HG03520 (cell line): ENCODE data around the gene NEU1.

Experiments
- ATAC-seq: cut with Tn5 transposase; IDR thresholded peaks from one replicate; pipeline ENCODE4 v1.9.1; 2021; ENCODE audit warnings: mild to moderate bottlenecking, moderate library complexity; ENCODE audit not compliant: unreplicated experiment

Gene NEU1

GRCh38 chr6:31896856-31897611, 34.4 kb upstream of the NEU1 start:
- ATAC-seq = no peak

- ATAC-seq = no peak
These were observed 33.9 kb upstream of the NEU1 start for GRCh38 chr6:31896493-31896855.

GRCh38 chr6:31892821-31893220, 30.2 kb upstream of the NEU1 start:
- ATAC-seq = no peak

- no peak for ATAC-seq
These were observed 26.8 kb upstream of the NEU1 start for GRCh38 chr6:31889331-31889972.

GRCh38 chr6:31888276-31889258, 25.9 kb upstream of the NEU1 start:
- ATAC-seq = no peak

- no peak for ATAC-seq
These were observed 24.8 kb upstream of the NEU1 start for GRCh38 chr6:31887173-31888007.

GRCh38 chr6:31886541-31886991, 23.9 kb upstream of the NEU1 start:
- ATAC-seq = no peak

GRCh38 chr6:31884528-31885035, 22.0 kb upstream of the NEU1 start:
- ATAC-seq = no peak

- no peak for ATAC-seq
These were observed 21.1 kb upstream of the NEU1 start for GRCh38 chr6:31883676-31884075.

- ATAC-seq = no peak
These were observed 19.7 kb upstream of the NEU1 start for GRCh38 chr6:31882344-31882743.

- no peak for ATAC-seq
These were observed 18.7 kb upstream of the NEU1 start for GRCh38 chr6:31881136-31881859.

- no peak for ATAC-seq
These were observed 18.0 kb upstream of the NEU1 start for GRCh38 chr6:31880616-31881015.

GRCh38 chr6:31879901-31880300, 17.3 kb upstream of the NEU1 start:
- ATAC-seq = no peak

- ATAC-seq = no peak
These were observed 16.5 kb upstream of the NEU1 start for GRCh38 chr6:31879143-31879542.

GRCh38 chr6:31878726-31879125, 16.1 kb upstream of the NEU1 start, which contains the start of gene SLC44A4:
TSS of gene SLC44A4 (minus strand) at chr6:31878997. CDS start at chr6:31878980, 17 bp downstream.
- no peak for ATAC-seq

GRCh38 chr6:31878222-31878621, 15.6 kb upstream of the NEU1 start:
- ATAC-seq = no peak

GRCh38 chr6:31877651-31878161, 15.1 kb upstream of the NEU1 start:
- no peak for ATAC-seq

GRCh38 chr6:31877125-31877650, 14.6 kb upstream of the NEU1 start:
- no peak for ATAC-seq

GRCh38 chr6:31876357-31876756, 13.7 kb upstream of the NEU1 start:
- no peak for ATAC-seq
